Measurements from ENCODE around the gene HSPA6.
"Not testable (repeated sequence)": the region's sequence is repeated elsewhere in the genome, so short reads cannot be mapped to it uniquely, and the experiment has no call there.

The HSPA6 gene

DNA sequence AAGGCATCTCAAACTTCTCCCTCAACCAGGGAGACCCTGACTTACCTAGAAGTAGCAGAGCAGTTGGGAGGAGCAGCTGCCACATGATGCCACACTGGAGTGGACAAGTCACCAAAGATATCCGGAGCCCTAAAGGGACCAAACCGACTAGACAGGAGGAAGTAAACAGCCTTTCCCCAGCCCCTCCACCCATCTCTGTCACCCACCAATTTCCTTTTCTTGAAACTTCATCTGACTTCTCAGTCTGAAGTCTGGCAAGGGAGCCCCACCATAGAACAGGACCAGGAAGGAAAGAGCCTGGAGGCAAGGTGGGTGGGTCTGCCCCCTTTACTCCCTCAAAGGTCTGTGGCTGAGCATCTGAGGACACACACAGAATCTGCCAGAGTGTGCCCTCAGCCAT lies 25.3 kb downstream of the HSPA6 start, which contains the start of gene FCGR3A:
FCGR3A (minus strand) TSS at position 167 of the 400 bp plus-strand sequence; CDS start at position 85, 82 bp downstream.
- Mint-ChIP-seq H3K36me3 (ENCODE audit: insufficient read depth) (peaks cover 6% of the 10 kb centered on the region), H3K27me3 (no peaks in the 10 kb centered on the region), H3K4me3 (peak within 1 kb of the TSS; percentile 66 to 76), H3K9me3 (no peaks in the 10 kb centered on the region), H3K4me1 (ENCODE audit: low read depth in 2 of 2) (peaks cover 21 to 45% of the 10 kb centered on the region in 2 donors), H3K27ac (peak within 1 kb of the TSS; percentile 81 to 88)
- ATAC-seq (replicated peaks) (peak; percentile 14), DNase-seq (no peak)

DNA sequence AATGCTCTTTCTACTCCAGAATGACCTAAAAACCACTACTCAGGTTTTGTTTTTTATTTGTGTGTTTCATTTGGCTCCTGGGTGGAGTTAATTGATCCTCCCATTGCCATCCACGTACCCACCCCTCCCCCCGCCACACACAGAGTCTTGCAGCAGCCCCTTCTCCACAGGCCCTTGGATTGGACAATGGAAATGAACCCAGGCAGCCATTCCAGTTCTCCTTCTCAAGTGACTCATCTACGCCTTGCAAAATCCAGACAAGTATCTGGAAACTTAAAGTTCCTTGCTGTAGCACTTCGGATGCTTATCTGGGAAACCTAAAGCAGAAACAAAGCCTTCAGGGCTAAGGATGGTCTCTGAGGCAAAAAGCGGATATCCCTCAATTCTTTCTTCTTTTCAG lies 26.6 kb downstream of the HSPA6 start:
- Mint-ChIP-seq H3K4me1 (ENCODE audit: low read depth in 2 of 2) (peaks cover 23 to 46% of the 10 kb centered on the region in 2 donors), H3K4me3 (peak overlapping the region; percentile 44 to 66), H3K27ac (peak overlapping the region; percentile 81 to 88)
- ATAC-seq (replicated peaks); H3K27me3 Mint-ChIP-seq; H3K9me3 Mint-ChIP-seq; H3K36me3 Mint-ChIP-seq (ENCODE audit: insufficient read depth); DNase-seq: not testable (repeated sequence)

DNA sequence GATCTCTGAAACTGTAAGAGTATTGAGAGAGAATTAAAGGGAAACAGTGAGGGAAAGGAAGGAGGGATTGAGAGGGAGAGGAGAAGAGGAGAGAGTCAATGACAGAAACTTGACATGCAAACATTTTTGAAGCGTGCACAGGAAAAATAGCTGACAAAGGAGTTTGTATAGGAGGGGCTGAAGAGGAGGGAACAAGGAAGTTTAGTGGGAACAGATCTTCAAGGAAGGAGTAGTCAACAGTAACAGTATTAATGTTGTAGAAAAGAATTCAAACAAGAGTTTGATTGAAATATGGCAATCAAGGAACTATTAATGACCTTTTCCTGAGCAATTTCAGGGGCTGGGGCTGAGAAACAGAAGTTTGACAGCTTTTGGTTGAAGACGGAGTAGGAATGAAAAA lies 29.3 kb downstream of the HSPA6 start:
- not testable (repeated sequence) for H3K9me3 Mint-ChIP-seq; ATAC-seq (replicated peaks); H3K27ac Mint-ChIP-seq; H3K4me3 Mint-ChIP-seq; H3K27me3 Mint-ChIP-seq; DNase-seq; H3K36me3 Mint-ChIP-seq (ENCODE audit: insufficient read depth)
- peaks cover 15 to 30% of the 10 kb centered on the region in 2 donors for H3K4me1 Mint-ChIP-seq (ENCODE audit: low read depth in 2 of 2)

DNA sequence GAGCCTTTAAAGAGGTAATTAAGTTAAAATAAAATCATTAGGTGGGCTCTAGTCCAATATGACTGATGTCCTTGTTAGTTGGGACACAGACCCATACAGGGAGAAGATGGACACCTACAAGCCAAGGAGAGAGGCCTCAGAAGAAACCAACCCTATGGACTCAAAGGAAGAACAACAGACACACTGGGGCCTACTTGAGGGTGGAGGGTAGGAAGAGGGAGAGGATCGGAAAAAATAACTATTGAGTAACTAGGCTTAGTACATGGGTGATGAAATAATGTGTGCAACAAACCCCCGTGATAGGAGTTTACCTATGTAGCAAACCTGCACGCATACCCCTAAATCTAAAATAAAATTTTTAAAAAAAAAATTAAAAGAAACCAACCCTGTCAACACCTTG lies 30.0 kb downstream of the HSPA6 start:
- Mint-ChIP-seq H3K4me1 (ENCODE audit: low read depth in 2 of 2) (peaks cover 15 to 28% of the 10 kb centered on the region in 2 donors), H3K27ac (peak overlapping the region in 1 of 2 donors; percentile 55), H3K4me3 (peak overlapping the region in 1 of 2 donors; percentile 45)
- not testable (repeated sequence) for H3K27me3 Mint-ChIP-seq; ATAC-seq (replicated peaks); H3K36me3 Mint-ChIP-seq (ENCODE audit: insufficient read depth); DNase-seq; H3K9me3 Mint-ChIP-seq

DNA sequence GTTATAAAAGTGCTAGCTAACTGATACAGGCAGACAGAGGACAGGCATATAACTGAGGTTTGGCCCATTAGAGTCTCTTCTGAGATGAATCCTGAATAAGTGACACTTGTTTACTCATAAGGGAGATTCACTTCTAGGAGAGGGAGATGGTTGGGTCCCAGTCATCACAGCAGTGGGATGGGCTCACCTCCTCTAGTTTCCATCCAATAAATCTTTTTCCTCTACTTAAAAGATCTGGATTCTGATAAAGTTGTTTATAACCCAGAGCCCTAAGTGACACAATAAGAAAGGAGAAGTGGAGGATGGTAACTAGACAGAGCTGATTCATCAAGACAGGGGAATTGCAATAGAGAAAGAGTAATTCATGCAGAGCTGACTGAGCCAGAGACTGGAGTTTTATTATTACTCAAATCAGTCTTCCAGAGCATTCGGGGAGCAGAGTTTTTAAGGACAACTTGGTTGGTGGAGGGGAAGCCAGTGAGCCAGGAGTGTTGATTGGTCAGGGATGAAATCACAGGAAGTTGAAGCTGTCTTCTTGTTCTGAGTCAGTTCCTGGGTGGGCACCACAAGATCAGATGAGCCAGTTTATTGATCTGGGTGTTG lies 30.6 kb downstream of the HSPA6 start:
- not testable (repeated sequence) for H3K27me3 Mint-ChIP-seq; H3K9me3 Mint-ChIP-seq; H3K36me3 Mint-ChIP-seq (ENCODE audit: insufficient read depth); DNase-seq
- Mint-ChIP-seq H3K4me3 (peak overlapping the region; percentile 45 to 66), H3K27ac (peak overlapping the region; percentile 35 to 87), H3K4me1 (ENCODE audit: low read depth in 2 of 2) (peaks cover 15 to 22% of the 10 kb centered on the region in 2 donors)
- ATAC-seq (replicated peaks): peak; percentile 55

DNA sequence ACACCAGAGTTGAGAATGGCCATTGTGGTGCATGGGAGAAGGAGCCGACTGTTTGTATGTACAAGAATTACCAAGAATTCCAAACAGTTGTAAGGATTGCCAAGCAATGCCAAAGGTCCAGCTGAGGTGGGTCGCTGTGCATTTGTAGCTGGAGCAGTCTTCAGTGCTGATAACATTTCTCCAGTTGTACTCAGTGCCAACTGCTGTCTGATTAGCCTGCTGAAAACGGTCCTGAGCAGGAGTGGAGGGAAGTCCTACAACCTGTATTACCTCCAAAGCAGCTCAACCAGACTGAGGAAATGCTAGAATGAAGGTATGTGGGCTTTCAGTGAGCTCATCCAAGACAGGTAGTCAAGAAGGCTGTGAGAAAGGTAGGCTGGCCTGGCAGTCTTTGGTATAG lies 31.8 kb downstream of the HSPA6 start:
- DNase-seq; H3K4me3 Mint-ChIP-seq; ATAC-seq (replicated peaks); H3K27me3 Mint-ChIP-seq; H3K36me3 Mint-ChIP-seq (ENCODE audit: insufficient read depth); H3K27ac Mint-ChIP-seq; H3K9me3 Mint-ChIP-seq: not testable (repeated sequence)
- H3K4me1 Mint-ChIP-seq (ENCODE audit: low read depth in 2 of 2): peaks cover 15 to 20% of the 10 kb centered on the region in 2 donors

DNA sequence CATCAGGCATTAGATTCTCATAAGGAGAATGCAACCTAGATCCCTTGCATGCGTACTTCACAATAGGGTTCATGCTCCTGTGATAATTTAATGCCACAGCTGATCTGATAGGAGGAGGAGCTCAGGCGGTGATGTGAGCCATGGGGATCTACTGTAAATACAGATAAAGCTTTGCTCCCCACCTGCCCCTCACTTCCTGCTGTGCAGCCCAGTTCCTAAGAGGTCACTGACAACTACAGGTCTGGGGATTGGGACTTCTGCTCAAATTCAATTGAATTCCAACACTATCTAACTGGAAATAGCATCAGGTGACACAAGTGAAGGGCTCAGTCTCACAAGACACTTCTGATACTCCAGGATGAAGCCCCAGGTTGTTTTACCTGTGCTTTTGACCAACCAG lies 32.6 kb downstream of the HSPA6 start:
- peaks cover 18 to 22% of the 10 kb centered on the region in 2 donors for H3K4me1 Mint-ChIP-seq (ENCODE audit: low read depth in 2 of 2)
- not testable (repeated sequence) for H3K27me3 Mint-ChIP-seq; H3K4me3 Mint-ChIP-seq; H3K27ac Mint-ChIP-seq; DNase-seq; H3K9me3 Mint-ChIP-seq; H3K36me3 Mint-ChIP-seq (ENCODE audit: insufficient read depth); ATAC-seq (replicated peaks)

DNA sequence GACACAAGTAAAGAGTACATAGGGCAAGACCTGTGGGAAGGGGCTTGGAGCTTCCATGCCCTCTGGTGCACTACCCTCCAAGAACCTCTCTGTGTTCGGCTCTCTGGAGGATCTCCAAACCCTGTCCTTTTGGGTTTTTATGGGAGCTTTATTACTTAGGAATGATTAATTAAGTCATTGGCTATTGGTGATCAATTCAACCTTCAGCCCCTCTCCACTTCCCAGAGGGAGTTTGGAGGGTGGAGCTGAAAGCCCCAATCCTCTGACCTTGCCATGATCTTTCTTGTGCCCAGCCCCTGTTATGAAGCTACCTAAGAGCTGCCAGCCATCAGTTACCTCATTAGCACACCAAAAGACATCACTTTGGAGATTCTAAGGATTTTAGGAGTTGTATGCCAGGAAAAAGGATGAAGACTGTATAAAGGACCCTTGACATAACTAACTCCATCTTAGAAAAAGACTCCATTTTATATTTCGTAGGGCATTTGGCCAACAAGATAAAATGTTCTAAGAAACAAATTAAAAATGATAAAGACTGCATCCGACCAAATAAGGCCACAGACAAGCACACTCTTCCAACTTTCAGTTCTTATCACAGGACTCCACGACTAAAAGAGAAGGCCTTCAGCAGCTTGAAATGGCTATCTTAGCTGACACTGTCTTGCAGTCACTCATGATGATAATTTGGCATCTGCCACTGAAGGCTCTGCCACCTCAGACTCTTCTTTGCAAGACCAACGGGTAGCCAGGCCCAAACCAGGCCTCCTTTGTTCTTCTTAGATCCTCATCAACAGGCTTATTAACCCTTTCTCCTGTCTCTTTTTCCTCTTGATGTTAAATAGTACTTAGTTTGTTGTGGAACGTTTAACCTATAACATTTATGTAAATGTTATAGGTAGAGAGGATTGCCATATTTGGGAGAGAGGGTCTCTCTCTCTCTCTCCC lies 33.4 kb downstream of the HSPA6 start:
- DNase-seq; H3K9me3 Mint-ChIP-seq; H3K4me3 Mint-ChIP-seq; ATAC-seq (replicated peaks); H3K27ac Mint-ChIP-seq; H3K36me3 Mint-ChIP-seq (ENCODE audit: insufficient read depth); H3K27me3 Mint-ChIP-seq: not testable (repeated sequence)
- peaks cover 18 to 22% of the 10 kb centered on the region in 2 donors for H3K4me1 Mint-ChIP-seq (ENCODE audit: low read depth in 2 of 2)

DNA sequence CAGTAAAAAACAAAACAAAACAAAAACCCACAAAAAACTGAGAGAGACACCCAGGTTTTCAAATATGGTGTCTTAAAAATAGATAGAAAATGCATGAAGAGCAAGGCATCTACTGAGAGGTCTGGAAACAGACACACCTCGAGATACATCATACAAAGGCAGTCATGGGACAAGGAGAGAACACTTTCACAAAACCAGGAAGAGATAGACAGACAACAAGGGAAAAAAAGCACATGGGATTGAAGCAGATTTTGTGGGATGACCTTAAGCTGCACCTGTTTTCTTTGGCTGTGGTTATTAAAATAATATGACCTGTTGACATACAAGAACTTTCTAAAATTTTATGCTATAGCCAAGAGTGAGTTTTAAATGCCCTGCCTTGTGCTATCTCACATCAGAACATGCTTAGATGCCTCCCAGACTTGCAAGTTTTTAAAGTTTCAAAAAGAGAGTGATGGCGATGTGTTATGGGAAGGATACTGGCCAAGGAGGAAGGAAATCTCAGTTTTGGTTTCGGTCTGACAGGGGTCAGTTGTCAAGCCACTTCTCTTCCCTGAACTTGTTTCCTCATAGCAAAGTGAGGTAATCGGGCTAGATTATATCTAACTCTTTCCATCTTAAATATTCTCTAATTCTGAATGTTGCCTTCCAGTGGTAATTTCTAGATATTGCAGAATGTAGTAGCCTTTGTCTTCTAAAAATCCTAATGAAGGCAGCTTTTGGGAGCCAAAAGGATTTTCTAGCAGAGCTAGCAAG lies 36.8 kb downstream of the HSPA6 start:
- H3K27me3 Mint-ChIP-seq; DNase-seq; H3K9me3 Mint-ChIP-seq; H3K36me3 Mint-ChIP-seq (ENCODE audit: insufficient read depth): not testable (repeated sequence)
- ATAC-seq (replicated peaks): peak; percentile 46
- Mint-ChIP-seq H3K4me3 (peak overlapping the region; percentile 44 to 51), H3K4me1 (ENCODE audit: low read depth in 2 of 2) (peaks cover 11 to 12% of the 10 kb centered on the region in 2 donors), H3K27ac (peak overlapping the region; percentile 34 to 57)

DNA sequence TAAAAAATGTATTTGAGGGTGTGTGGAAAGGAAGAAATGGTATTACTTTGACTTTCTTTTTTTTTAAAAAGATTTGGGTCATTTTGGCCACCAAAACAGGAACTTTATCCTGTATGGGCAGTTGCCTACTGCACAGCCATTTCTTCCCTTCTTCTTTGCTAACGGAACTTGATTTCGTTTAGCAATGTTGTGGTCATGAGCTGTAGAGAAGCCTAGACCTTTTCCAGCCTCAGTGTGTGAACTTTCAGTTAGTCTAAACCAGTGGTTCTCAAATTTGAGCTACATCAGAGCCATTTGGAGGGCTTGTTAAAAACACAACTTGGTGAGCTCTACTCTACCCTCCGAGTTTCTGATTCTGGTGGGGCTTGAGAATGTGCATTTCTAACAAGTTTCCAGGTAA lies 38.1 kb downstream of the HSPA6 start:
- peak; percentile 39 for ATAC-seq (replicated peaks)
- H3K4me1 Mint-ChIP-seq (ENCODE audit: low read depth in 2 of 2): peaks cover 15 to 16% of the 10 kb centered on the region in 2 donors
- H3K4me3 Mint-ChIP-seq; DNase-seq; H3K27ac Mint-ChIP-seq; H3K36me3 Mint-ChIP-seq (ENCODE audit: insufficient read depth); H3K27me3 Mint-ChIP-seq; H3K9me3 Mint-ChIP-seq: not testable (repeated sequence)

DNA sequence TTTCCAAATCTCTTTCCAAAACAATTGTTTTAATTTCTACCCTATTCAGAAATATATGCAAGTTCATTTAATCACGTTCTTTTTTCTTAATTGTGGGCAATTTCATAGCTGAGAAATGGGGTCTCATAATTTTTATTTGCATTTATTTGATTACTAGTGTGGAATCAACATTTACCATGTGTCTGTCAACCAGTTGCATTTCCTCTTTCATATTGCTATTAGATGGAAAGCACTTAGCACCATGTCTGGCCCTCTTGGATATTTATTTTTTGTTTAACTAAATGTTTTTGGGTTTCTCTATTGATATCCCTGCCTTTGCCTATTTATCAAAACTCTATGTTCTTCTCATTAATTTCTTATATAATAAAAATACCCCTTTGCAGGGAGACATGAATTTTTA lies 39.2 kb downstream of the HSPA6 start:
- H3K36me3 Mint-ChIP-seq (ENCODE audit: insufficient read depth); H3K4me3 Mint-ChIP-seq; ATAC-seq (replicated peaks); H3K27ac Mint-ChIP-seq; DNase-seq; H3K27me3 Mint-ChIP-seq; H3K9me3 Mint-ChIP-seq: not testable (repeated sequence)
- H3K4me1 Mint-ChIP-seq (ENCODE audit: low read depth in 2 of 2): peaks cover 13 to 16% of the 10 kb centered on the region in 2 donors

DNA sequence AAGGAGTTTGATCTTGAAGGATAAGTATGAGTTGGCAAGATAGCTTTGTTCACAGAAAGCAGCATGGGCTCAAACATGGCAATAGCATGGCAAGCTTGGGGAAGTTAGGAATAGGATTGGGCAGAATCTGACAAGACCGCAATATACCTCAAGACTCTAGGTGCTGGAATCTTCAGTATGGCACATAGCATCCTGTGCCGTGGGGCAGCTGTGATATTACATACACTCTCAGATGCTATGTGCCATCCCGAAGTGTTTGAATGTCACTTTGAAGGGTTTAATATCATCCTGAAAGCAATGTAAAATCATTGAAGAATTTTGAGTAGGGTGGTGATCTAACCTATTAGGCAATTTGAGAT lies 42.2 kb downstream of the HSPA6 start:
- H3K4me1 Mint-ChIP-seq (ENCODE audit: low read depth in 2 of 2); H3K4me3 Mint-ChIP-seq; H3K27me3 Mint-ChIP-seq; H3K9me3 Mint-ChIP-seq; ATAC-seq (replicated peaks); H3K36me3 Mint-ChIP-seq (ENCODE audit: insufficient read depth); DNase-seq: not testable (repeated sequence)
- peak overlapping the region in 1 of 2 donors; percentile 14 for H3K27ac Mint-ChIP-seq

DNA sequence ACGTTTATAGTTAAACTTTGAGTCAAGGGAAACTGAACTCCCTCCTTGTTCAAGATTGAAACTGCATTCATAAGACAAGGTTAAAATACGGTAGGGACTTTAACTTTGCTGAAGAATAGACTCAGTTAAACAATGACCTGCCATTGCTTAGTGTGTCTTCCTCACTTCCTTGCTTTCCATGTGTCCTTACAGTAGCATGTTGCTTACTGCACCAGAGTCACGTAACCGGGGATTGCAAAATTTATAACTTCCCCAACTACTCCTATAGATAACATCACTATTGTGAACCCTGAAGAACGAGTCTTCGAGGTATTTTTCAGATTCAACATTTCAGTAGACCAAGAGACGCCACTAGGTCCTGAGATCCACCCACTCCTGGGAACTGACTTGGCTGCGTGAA lies 47.4 kb downstream of the HSPA6 start:
- not testable (repeated sequence) for ATAC-seq (replicated peaks); H3K36me3 Mint-ChIP-seq (ENCODE audit: insufficient read depth); H3K4me3 Mint-ChIP-seq; H3K27me3 Mint-ChIP-seq; H3K4me1 Mint-ChIP-seq (ENCODE audit: low read depth in 2 of 2); H3K27ac Mint-ChIP-seq; H3K9me3 Mint-ChIP-seq; DNase-seq
